Ectodermal cell (in vitro differentiated cells): Measurements from ENCODE around the gene ZBTB17.

Source experiments
- H3K27ac ChIP-seq: 2 replicates; pipeline ENCODE4 v1.7.0; 2013; ENCODE audit warnings: mild to moderate bottlenecking, low read depth, low read length; ENCODE audit not compliant: insufficient read depth, poor library complexity, severe bottlenecking
- H3K27me3 ChIP-seq: 2 replicates; pipeline ENCODE4 v1.7.0; 2013; ENCODE audit warnings: mild to moderate bottlenecking, low read length; ENCODE audit not compliant: insufficient read depth, control insufficient read depth, poor library complexity, severe bottlenecking
- H3K36me3 ChIP-seq: one replicate; pipeline ENCODE4 v1.7.0; 2013; ENCODE audit warnings: low read length; ENCODE audit not compliant: control insufficient read depth, insufficient read depth
- H3K4me1 ChIP-seq: one replicate; pipeline ENCODE4 v1.7.0; 2013; ENCODE audit warnings: low read length; ENCODE audit not compliant: control insufficient read depth, insufficient read depth
- H3K4me3 ChIP-seq: 2 replicates; pipeline ENCODE4 v1.7.0; 2013; ENCODE audit warnings: low read depth, low read length, control low read depth; ENCODE audit not compliant: insufficient read depth
- H3K9me3 ChIP-seq: 2 replicates; pipeline ENCODE4 v1.7.0; 2013; ENCODE audit warnings: mild to moderate bottlenecking, low read length, moderate library complexity; ENCODE audit not compliant: control insufficient read depth
- WGBS, 2 experiments: methylation state at CpG; one replicate each; pipeline ENCODE4 v1.1.7; 2013; ENCODE audit warnings: missing lambda C conversion rate in 2 of 2; 5-methylcytosine and 5-hydroxymethylcytosine counted together

Gene ZBTB17

GRCh38 chr1:15941899-15942660 lies 33.8 kb downstream of the ZBTB17 start:
- Histone ChIP-seq H3K27me3 (no peaks in the 10 kb centered on the region), H3K4me1 (no peaks in the 10 kb centered on the region), H3K9me3 (no peaks in the 10 kb centered on the region), H3K36me3 (peaks cover 63% of the 10 kb centered on the region), H3K27ac (no peak overlapping the region), H3K4me3 (no peak overlapping the region)
- 95 to 96% methylated on average over 32 of the region's 32 CpGs for WGBS, 2 experiments

- Histone ChIP-seq H3K4me3 (no peak overlapping the region), H3K27me3 (no peaks in the 10 kb centered on the region), H3K9me3 (no peaks in the 10 kb centered on the region), H3K4me1 (no peaks in the 10 kb centered on the region), H3K36me3 (peaks cover 67% of the 10 kb centered on the region), H3K27ac (no peak overlapping the region)
- WGBS, 2 experiments: 95 to 97% methylated on average over 13 of the region's 13 CpGs
These were observed 34.7 kb downstream of the ZBTB17 start for GRCh38 chr1:15941044-15941840.

GRCh38 chr1:15940110-15941043 lies 35.5 kb downstream of the ZBTB17 start:
- WGBS, 2 experiments: 92 to 93% methylated on average over 11 to 12 of the region's 13 CpGs
- no peak overlapping the region for H3K27ac ChIP-seq
- H3K4me3 ChIP-seq: no peak overlapping the region
- H3K27me3 ChIP-seq: no peaks in the 10 kb centered on the region
- no peaks in the 10 kb centered on the region for H3K9me3 ChIP-seq
- peaks cover 73% of the 10 kb centered on the region for H3K36me3 ChIP-seq
- no peaks in the 10 kb centered on the region for H3K4me1 ChIP-seq

GRCh38 chr1:15939181-15940109 lies 36.5 kb downstream of the ZBTB17 start:
- no peak overlapping the region for H3K4me3 ChIP-seq
- H3K36me3 ChIP-seq: peaks cover 78% of the 10 kb centered on the region
- no peaks in the 10 kb centered on the region for H3K9me3 ChIP-seq
- no peak overlapping the region for H3K27ac ChIP-seq
- WGBS, 2 experiments: 93 to 94% methylated on average over 16 to 17 of the region's 17 CpGs
- no peaks in the 10 kb centered on the region for H3K4me1 ChIP-seq
- H3K27me3 ChIP-seq: no peaks in the 10 kb centered on the region

GRCh38 chr1:15938628-15939161 lies 37.2 kb downstream of the ZBTB17 start:
- H3K9me3 ChIP-seq: no peaks in the 10 kb centered on the region
- 96 to 97% methylated on average over 8 of the region's 8 CpGs for WGBS, 2 experiments
- no peak overlapping the region for H3K4me3 ChIP-seq
- no peaks in the 10 kb centered on the region for H3K4me1 ChIP-seq
- H3K27ac ChIP-seq: no peak overlapping the region
- H3K36me3 ChIP-seq: peaks cover 79% of the 10 kb centered on the region
- no peaks in the 10 kb centered on the region for H3K27me3 ChIP-seq

- WGBS, 2 experiments: 88 to 89% methylated on average over 14 of the region's 14 CpGs
- H3K9me3 ChIP-seq: no peaks in the 10 kb centered on the region
- H3K27ac ChIP-seq: peak overlapping the region; percentile 16
- H3K4me1 ChIP-seq: no peaks in the 10 kb centered on the region
- no peak overlapping the region for H3K4me3 ChIP-seq
- peaks cover 78% of the 10 kb centered on the region for H3K36me3 ChIP-seq
- H3K27me3 ChIP-seq: no peaks in the 10 kb centered on the region
These were observed 38.2 kb downstream of the ZBTB17 start for GRCh38 chr1:15937706-15938168.

- WGBS, 2 experiments: 95 to 96% methylated on average over 7 of the region's 7 CpGs
- no peaks in the 10 kb centered on the region for H3K27me3 ChIP-seq
- peaks cover 75% of the 10 kb centered on the region for H3K36me3 ChIP-seq
- no peak overlapping the region for H3K4me3 ChIP-seq
- H3K27ac ChIP-seq: peak overlapping the region; percentile 16
- H3K4me1 ChIP-seq: no peaks in the 10 kb centered on the region
- no peaks in the 10 kb centered on the region for H3K9me3 ChIP-seq
These were observed 38.8 kb downstream of the ZBTB17 start for GRCh38 chr1:15937146-15937545.

GRCh38 chr1:15936025-15936424 lies 39.9 kb downstream of the ZBTB17 start:
- Histone ChIP-seq H3K4me1 (no peaks in the 10 kb centered on the region), H3K4me3 (no peak overlapping the region), H3K9me3 (no peaks in the 10 kb centered on the region), H3K27ac (no peak overlapping the region), H3K27me3 (no peaks in the 10 kb centered on the region), H3K36me3 (peaks cover 80% of the 10 kb centered on the region)
- WGBS, 2 experiments: 95% methylated on average over 10 of the region's 10 CpGs
